ENCODE results near the gene ZNF154.
"Not testable (repeated sequence)": the region's sequence is repeated elsewhere in the genome, so short reads cannot be mapped to it uniquely, and the experiment has no call there.

Gene ZNF154

GRCh38 chr19:57708641-57709361 lies at the start of gene ZNF154:
Gene ZNF154 (minus strand): TSS chr19:57709204. CDS start chr19:57708971, 233 bp downstream.
- DNase-seq: peak; percentile 75

DNA sequence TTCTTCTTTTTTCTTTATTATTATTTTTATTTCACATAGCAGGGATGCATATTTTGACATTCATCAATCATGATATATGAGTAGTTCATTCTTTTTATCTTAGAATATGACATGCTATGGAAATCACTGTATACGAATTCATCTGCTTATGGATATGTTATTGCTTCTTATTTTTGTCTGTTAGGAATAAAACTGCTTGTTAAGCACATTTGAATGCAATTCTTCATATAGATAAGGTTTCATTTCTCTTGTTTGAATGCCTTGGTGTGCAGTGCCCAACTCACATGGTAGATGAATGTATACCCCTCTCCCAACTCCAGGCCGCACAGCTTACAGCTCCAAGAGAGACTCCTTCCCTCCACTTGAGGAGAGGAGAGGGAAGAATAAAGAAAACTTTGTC lies 48.9 kb upstream of the ZNF154 start:
- DNase-seq: no peak

DNA sequence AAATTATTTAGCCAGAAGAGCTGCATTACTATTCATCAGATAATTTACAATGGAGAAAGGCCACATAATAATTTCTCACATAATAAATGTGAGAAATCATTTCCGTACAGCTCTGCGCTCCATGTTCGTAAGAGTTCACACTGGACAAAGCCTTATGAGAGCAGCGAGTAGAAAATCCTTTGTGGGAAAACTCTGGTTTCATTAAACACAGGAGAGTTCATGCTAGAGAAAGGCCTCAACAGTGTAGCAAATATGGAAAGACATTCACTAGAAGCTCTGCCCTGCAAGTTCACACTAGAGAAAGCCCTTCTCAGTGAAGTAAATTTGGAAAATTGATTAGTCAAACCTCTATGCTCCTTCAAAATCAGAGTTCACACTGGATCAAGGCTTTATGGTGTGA lies 46.0 kb upstream of the ZNF154 start:
- no peak for DNase-seq

DNA sequence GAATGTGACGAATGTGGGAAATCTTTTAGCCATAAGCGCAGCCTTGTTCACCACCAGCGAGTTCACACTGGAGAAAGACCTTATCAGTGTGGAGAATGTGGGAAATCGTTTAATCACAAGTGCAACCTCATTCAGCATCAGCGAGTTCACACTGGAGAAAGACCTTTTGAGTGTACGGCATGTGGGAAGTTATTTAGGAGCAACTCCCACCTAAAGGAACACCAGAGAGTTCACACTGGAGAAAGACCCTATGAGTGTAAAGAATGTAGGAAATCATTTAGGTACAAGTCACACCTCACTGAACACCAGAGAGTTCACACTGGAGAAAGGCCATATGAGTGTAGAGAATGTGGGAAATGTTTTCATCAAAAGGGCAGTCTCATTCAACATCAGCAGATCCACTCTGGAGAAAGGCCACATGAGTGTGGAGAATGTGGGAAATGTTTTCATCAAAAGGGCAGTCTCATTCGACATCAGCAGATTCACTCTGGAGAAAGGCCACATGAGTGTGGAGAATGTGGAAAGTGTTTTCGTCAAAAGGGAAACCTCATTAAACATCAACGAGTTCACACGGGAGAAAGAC lies 45.2 kb upstream of the ZNF154 start:
- DNase-seq: no peak

- DNase-seq: no peak
Measured at GRCh38 chr19:57748029-57748428, 39.0 kb upstream of the ZNF154 start.

GRCh38 chr19:57747472-57747807 lies 38.4 kb upstream of the ZNF154 start:
- no peak for DNase-seq

DNA sequence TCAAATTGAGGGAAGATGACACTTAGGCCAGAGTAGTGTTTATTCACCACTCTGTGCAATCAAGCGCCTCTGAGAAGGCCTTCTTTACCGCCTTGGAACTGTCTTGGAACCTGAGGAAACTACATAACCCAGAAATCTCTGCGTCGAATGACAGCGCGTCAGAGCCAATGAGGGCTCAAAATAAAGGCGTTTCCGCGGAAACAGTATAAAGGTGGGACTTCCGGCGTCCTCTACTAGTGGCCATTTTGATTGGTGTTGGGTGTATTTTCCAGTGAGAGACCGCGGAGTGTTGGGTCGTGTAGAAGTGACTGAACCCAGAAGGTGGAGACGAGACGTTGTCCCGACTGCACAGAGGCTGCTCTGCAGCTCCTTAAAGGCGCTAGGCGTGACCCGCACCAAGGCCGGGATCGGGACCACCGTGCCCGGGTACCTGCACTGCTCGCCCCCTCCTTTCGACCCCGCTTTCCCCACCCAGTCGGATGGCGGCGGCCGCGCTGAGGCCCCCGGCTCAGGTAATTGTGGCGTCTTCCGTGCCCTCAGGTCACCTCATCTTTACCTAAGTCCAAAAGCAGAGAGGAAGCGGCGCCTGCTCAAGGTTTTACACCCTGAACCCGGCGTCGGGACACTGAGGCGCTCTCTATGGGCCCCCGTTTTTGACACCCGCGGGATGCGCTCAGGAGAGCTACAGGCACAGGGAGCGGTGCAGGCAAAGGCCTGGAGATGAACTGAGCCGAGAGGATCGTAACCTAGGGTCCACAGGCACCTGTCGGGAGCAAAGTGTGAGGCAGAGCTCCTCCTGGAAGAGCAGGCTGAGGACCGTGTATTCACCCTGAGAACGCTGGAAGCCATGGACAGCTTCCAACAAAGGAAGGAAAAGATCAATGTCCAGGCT lies 37.8 kb upstream of the ZNF154 start, which contains the start of gene ZNF776:
ZNF776 (plus strand) TSS at position 236 of the 892 bp plus-strand sequence; CDS start at position 480, 244 bp downstream.
- DNase-seq: peak; percentile 92

DNA sequence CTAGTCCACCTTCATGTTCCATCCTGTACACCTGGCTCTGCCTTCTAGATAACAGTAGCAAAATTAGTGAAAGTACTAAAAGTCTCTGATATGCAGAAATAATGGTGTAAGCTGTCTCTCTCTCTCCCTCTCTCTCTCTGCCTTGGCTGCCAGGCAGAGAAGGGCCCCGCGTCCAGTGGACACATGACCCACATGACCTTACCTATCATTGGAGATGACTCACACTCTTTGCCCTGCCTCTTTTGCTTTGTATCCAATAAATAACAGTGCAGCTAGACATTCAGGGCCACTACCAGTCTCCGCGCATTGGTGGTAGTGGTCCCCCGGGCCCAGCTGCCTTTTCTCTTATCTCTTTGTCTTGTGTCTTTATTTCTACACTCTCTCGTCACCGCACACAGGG lies 29.8 kb upstream of the ZNF154 start:
- DNase-seq: not testable (repeated sequence)

GRCh38 chr19:57738320-57738719 lies 29.3 kb upstream of the ZNF154 start:
- peak; percentile 25 for DNase-seq

DNA sequence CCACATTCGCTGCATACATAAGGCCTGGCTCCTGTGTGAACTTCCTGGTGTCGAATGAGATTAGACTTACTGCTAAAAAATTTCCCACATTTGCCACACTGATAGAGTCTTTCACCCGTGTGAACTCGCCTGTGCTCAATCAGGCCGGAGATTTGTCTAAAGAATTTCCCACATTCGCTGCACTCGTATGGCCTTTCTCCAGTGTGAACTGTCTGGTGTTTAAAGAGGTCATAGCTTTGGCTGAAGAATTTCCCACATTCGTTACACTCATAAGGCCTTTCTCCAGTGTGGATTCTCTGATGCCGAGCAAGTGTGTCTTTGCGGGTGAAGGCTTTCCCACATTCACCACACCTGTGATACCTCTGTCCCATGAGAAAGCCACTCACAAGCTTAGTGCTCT lies 11.9 kb upstream of the ZNF154 start:
- no peak for DNase-seq

DNA sequence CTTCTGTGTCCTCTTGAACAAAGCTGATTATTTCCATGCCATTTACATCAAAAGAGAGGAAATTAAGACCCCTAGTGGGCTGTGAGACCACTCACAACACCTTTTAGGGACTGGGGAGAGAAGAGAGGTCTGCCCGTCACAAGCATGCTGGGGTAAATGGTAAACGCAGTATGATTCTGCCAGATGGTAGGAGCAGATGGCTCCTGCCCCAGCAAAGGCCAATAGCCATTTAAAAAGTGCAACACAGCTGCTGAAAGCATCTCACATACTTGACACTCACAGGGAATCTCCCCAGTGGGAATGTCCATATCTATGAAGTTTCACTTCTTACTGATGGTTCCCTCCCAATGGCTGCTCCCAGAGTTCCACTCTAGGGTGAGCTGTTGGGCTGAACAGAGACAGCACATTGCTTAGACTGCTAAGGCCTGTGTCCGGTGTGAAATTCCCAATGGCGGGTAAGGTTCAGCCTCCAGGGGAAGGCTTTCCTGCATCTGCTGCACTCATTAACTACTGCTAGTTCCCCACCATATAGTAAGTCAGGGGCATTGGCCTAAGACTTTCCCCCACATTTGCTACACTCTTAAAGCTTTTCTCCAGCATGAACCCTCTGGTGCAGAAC lies 11.0 kb upstream of the ZNF154 start:
- DNase-seq: no peak

- no peak for DNase-seq
Measured at GRCh38 chr19:57719424-57719823, 10.4 kb upstream of the ZNF154 start.

DNA sequence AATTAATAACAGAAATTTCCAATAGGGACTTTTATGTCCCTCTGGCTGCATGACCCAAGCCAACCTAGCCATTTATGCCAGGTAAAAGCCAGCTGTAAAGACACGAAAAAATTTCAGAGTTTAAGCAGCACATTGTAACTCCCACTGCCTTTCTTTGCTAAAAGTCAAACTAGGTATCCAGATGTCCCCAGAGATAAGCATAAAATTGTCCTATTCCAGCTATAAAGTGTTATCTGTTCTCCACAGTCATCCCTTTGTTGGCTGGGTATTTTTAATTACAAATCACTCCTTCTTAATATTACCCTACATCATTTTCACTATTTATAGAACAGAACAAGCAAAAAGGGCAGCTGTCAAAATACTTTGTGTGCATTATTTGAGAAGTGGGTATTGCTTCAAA lies 3.2 kb upstream of the ZNF154 start:
- no peak for DNase-seq

- no peak for DNase-seq
Measured at GRCh38 chr19:57709616-57710015, 612 bp upstream of the ZNF154 start.

- DNase-seq: no peak
Measured at GRCh38 chr19:57706346-57706745, 2.7 kb downstream of the ZNF154 start.

- DNase-seq: no peak
Measured at GRCh38 chr19:57701625-57702024, 7.4 kb downstream of the ZNF154 start.

DNA sequence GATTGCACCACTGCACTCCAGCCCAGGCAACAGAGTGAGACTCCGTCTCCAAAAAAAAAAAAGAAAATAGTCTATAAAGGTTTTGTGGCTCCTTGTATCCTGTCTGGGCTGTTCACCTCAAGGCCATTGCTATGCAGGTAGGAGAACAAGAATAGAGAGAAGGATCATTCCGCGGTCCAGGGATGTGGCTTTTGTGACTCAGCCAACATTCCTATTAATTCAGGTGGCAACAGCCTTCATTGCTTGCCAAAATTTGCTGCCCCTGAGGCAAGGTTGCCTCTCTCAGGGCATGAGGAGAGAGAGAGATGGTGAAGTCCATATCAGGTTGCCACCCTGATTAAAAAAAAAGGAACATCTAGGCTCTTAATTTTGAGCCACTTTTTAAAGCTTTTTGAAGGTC lies 19.3 kb downstream of the ZNF154 start:
- no peak for DNase-seq

DNA sequence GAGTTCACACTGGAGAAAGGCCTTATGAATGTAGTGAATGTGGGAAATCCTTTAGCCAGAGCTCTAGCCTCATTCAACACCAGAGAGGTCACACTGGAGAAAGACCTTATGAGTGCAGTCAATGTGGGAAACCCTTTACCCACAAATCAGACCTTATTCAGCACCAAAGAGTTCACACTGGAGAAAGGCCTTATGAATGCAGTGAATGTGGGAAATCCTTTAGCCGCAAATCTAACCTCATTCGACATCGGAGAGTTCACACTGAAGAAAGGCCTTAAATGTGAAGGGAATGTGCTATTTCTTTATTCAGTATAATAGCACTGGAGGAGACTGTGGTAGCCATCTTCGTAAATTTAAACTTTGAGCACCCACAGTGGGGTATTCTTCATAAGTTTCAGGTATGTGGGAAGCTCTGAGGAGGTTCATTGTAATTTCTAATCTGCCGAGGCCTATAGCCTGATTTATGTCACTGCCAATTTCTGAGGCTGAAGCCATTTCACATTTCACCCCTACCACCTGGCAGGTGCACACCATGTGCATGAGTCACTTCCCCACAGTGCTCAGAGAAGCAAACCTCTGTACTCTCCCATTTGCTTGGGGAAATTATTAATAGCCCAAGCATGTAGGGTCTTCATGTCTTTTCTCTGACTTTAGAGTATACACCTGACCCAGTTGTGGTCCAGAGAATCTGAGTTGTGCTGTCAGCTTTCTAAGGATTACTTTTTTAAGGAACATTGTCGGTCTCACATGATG lies 20.8 kb downstream of the ZNF154 start:
- no peak for DNase-seq

- DNase-seq: no peak
Measured at GRCh38 chr19:57687363-57688010, 21.5 kb downstream of the ZNF154 start.

DNA sequence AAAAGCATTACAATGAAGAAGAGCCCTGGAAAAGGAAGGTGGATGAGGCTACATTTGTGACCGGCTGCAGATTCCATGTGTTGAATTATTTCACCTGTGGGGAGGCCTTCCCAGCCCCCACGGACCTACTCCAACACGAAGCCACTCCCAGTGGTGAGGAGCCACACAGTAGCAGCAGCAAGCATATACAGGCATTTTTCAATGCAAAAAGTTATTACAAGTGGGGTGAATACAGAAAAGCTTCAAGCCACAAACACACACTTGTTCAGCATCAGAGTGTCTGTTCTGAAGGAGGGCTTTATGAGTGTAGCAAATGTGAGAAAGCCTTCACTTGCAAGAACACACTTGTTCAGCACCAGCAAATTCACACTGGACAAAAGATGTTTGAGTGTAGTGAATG lies 22.3 kb downstream of the ZNF154 start:
- no peak for DNase-seq

- DNase-seq: no peak
Measured at GRCh38 chr19:57682226-57682766, 26.7 kb downstream of the ZNF154 start.

DNA sequence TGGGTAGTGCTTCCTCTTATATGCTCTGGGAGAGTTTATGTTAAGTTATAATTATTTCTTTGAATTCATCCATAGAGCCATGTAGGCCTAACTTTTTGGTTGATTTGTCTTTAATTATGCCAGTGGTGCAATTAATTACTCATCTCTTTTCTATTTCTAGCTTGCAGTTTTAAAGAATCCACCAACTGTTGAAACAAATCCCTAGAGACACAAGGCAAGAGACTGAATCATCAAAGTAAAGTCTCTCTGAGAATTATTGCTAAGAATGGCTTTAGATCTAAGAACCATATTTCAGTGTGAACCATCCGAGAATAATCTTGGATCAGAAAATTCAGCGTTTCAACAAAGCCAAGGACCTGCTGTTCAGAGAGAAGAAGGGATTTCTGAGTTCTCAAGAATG lies 33.1 kb downstream of the ZNF154 start:
- peak; percentile 20 for DNase-seq
